Stimulated activated naive CD8-positive, alpha-beta T cell treated with anti-CD3 and anti-CD28 coated beads, Interleukin-15, Interleukin-2, amounts not matched to agents 100 U/mL and 50 U/mL, for 24 hours (primary cell): Measurements from ENCODE around the gene SPNS3.

Experiments
- ATAC-seq: fragments of 150-1000 bp; cut with Tn5 transposase; one replicate; pipeline ENCODE4 v1.10.0; 2021
- DNase-seq: peaks from one replicate; pipeline ENCODE4 v3.0.0; 2021

The SPNS3 gene

DNA sequence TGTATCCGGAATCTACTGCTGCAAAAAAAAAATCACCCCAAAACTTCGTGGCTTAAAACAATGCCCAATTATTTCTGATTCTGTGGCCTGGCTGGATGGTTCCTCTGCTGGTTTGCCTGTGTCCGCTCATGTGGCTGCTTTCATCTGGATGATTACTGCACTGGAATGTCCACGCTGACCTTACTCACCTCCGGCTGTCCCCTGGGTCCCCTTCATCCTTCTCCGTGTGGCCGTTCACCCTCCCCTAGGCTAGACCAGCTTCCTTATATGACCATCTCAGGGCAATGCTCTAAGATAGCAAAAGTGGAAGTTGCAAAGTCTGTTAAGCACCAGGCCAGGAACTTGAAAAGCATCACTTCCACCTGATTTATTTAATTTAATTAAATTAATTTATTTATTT lies 33.5 kb downstream of the SPNS3 start:
- no peak for ATAC-seq

DNA sequence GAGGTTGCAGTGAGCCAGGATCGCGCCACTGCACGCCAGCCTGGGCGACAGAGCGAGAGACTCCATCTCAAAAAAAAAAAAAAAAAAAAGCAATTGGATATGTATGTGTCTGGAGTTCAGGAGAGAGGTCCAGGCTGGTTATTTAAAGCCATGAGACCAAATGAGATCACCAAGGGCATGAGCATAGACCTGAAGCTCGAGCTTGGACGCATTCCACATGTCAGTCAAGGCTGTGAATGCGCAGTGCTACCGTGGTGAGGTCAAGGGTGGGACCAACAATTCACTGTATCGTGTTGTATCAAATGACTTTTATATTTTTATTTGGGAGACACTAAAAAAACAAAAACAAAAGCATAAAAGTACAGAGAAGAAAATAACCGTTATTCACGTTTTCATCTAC lies 35.8 kb downstream of the SPNS3 start:
- DNase-seq (no peak), ATAC-seq (no peak)

More for the DNA sequence above, 33.5 kb downstream of the SPNS3 start:
- no peak for DNase-seq

DNA sequence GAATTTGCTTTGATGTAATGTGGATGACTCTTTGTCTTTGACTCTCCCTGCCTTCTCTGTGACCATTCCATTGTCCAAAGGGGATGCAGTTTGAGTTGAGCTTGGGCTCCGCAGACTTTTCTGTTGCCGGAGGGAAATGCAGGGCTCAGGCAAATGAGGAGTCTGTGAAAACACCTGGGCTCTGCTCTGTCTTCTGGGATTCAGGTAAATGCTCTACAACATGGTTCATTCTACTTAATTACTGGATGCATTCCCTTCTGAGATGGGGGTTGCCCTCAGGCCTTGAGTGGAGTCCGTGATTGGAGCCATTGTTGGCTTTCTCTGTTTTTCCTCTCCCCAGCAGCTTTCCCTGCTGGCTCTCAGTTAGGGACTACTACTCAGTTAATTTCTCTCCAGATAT lies 38.5 kb downstream of the SPNS3 start:
- ATAC-seq: no peak
- no peak for DNase-seq

GRCh38 chr17:4474093-4474492 lies 40.4 kb downstream of the SPNS3 start:
- ATAC-seq (no peak), DNase-seq (no peak)

DNA sequence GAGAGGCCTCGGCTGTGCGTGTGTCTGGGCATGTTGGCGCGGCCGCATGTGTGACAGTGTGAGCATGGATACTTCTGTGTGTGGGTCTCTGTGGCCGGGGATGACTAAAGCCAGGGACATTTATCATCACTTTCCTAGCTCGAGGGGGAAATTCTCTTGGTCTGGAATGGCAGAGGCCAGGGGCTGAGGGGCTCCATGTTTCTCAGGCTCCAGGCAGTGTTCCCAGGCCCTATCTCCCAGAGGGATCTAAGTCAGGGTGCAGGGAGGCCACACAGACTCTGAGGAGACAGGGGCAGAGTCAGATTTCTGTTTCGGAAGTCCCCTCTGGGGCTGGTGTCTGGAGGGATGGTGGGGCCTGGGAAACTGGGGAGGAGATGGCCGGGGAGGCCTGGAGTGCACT lies 41.3 kb downstream of the SPNS3 start:
- no peak for DNase-seq
- no peak for ATAC-seq

DNA sequence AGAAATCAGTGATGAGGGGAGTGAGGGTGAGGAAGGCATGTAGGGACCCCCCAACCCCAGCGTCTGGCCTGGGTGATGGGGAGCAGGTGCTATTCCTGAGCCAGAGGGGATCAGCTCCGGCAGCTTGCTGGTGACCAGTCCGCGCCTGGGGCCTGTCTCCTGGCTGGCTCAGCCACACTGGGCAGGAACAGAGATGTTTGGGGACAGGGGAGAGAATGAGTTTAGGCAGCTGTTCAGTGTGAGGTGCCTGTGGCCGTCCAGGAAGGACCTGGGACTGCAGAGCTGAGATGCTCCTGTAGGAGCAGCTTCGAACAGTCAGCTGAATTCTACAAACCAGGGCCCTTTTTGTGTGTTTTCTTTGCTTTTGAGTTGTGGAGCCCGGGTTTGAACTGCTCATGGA lies 41.7 kb downstream of the SPNS3 start:
- DNase-seq (no peak), ATAC-seq (no peak)

DNA sequence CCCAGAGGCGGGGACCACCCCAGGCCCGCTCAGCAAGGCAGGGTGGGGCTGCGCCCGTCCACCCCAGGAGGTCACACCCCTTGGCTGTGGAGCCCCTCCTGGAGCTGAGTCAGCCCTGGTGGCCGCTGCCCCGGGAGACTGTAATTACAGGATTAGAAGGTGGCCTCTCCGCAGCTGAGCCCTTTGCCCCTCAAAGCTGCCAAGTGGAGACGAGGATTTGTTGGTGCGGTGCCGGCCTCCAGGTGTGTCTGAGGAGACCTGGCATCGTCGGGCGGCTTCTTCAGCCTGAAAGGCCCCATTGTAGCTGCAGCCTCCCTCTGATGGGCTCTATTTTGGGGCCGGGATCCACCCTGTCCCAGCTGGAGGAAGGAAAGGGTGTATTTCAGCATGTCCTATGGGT lies 42.3 kb downstream of the SPNS3 start:
- ATAC-seq: no peak
- no peak for DNase-seq

- DNase-seq (no peak), ATAC-seq (no peak)
Observed at GRCh38 chr17:4476511-4477070, 42.9 kb downstream of the SPNS3 start.

DNA sequence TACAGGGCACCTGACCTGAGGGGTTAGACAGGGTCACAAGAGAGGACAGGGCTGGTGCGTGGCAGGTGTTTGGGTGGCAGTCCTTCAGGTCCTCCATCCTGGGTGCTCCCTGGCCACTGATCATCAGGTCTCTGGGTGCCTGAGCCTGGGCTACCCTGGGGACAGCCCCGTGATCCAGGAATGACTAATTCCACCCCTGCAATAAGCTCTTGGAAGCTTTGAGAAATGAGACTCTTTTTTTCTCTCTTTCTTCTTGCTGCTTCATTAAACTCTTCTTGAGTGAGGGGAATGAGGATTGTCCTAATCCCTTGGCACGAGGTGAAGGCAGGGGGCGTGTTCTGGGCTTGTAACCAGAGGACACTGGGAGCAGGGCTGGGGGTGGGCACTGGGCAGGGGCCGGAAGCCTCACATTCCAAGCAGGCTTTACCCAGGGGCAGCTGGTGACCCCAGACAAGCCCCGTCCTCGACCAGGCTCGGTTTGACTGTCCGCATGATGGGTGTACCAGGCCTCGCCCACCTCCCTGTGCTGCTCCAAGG lies 43.6 kb downstream of the SPNS3 start:
- no peak for ATAC-seq
- DNase-seq: peak; percentile 24

GRCh38 chr17:4478318-4478830 lies 44.6 kb downstream of the SPNS3 start:
- ATAC-seq: no peak
- DNase-seq: no peak

DNA sequence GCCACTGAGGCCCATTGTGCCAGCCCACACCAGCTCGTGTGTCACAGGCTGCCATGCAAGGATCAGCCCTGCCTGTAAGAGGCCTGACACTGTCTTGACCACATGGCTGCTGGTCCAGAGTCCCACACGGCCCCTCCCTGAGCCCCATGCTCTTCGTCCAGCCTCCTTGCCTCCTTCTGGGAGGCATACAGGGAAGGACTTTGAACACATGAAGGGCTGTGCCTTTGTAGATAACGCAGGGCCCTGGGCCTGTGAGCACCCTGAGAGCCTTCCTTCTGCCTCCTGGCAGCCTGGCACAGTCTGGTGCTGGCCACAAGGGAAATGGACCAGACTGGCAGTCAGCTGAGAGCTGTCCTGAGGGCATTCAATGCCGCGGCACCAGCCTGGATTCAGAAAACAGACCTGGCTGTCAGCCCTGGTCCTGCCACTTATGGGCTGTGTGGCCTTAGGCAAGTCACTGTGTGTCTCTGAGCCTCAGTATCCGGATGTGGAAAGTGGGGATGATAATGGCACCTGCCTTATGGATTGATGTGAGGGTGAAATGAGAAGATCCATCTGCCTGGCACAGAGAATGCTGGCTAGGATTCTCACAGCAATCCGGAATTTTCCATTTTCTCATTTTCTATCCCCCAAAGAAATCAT lies 45.7 kb downstream of the SPNS3 start:
- DNase-seq (no peak), ATAC-seq (no peak)

- ATAC-seq: no peak
- no peak for DNase-seq
Observed at GRCh38 chr17:4479982-4480751, 46.4 kb downstream of the SPNS3 start.

- ATAC-seq (peak; percentile 78), DNase-seq (peak; percentile 63)
Observed at GRCh38 chr17:4480929-4481898, 47.5 kb downstream of the SPNS3 start.

- DNase-seq (no peak), ATAC-seq (no peak)
Observed at GRCh38 chr17:4482338-4483011, 48.7 kb downstream of the SPNS3 start.

DNA sequence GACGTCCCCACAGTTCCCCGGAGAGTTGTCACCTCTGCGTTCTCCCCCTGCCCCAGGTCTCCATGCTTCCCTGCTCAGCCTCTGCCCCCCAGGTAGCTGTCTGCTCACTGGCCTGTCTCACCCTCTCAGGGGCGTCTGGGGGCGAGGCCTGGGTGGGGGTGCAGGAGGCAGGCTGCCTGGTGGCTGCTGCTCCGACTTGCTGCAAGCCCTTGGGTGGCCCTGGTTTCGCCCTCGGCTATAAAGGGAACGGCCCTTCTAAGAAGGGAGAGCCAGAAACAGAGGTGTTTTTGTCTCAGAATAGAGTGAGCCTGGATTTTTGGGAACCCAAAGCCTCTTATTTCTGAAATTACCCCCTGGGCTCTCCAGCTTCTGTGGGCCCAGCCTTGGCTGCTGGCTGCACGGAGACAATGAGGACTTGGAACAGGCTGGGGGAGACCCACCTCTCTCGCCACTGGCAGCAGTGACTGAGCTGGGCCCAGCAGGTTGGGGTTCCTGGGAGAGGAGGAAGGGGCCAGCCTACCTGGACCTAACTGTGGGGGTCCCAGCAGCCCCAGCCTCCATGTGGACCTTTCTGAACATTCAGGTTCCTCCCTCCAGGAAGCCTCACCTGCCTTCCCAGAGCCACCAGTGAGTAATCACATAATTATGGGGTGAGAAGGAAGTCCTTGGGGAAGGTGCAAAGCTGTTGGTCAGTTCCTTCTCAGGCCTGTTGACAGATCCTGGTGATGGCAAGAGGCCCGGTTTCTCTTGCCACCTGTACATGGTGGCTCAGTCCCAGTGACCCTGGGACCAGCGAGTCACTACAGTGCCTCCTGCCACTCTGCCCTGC lies 49.5 kb downstream of the SPNS3 start:
- ATAC-seq (no peak), DNase-seq (no peak)

DNA sequence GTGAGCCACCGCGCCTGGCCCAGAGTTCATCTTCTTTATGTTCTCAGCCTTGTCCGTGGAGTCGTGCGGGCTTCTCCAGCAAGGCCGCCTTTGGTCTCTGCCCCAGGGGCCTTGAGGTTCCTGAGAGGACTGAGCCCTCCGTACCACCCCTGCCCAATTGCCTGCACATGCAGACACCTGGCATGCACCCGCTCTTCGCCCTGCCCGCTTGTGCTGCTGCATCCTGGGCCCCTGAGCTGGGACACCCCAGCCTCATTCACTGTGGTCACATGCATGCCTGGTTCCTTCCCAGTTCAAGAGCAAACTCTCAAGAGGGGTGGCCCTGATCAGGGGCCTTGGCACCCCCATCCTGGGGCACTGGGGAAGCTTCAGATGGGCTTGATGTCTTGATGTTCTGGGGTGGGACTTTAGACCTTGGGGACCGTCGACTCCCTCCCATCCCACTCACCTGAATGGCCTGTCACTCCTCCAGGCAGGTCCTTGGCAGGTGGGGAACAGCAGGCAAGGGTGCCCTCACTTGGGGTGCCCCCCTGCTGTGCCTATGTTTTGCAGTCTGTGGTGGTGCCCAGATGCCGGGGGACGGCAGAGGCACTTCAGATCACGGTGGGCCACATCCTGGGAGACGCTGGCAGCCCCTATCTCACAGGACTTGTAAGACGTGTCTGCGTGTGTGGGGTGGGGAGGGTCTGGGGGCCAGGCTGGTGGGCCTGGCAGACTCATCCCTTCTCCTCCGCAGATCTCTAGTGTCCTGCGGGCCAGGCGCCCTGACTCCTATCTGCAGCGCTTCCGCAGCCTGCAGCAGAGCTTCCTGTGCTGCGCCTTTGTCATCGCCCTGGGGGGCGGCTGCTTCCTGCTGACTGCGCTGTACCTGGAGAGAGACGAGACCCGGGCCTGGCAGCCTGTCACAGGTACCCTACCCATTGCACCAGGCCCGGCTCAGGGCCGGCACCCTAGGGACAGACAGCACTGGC lies 52.2 kb downstream of the SPNS3 start:
- DNase-seq: peak; percentile 64
- ATAC-seq: peak; percentile 84

DNA sequence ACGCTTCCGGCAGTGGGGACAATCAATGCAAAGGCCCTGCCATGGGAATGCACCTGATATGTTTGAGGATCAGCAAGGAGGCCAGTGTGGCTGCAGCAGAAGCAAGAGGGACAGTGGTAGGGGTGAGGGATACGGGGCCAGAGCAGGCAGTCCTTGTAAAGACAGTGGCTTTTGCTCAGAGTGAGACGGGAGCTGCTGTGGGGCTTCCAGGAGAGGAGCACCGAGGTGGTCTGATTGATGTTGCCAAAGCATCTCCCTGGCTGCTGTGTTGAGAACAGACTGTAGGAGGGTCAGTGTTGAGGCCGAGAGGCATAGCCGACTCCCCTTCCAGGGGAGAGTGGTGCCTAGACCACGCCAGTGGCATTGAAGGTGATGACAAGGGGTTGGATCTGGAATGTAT lies 53.6 kb downstream of the SPNS3 start:
- ATAC-seq (no peak), DNase-seq (no peak)

GRCh38 chr17:4487820-4488716 lies 54.3 kb downstream of the SPNS3 start:
- no peak for DNase-seq
- no peak for ATAC-seq
